Hepatocyte (in vitro differentiated cells): ENCODE data around the gene TOMM70. TPM values are rescaled to one million over a fixed set of nuclear protein-coding genes. Genes with fewer than 3 reads are reported as not detected.

Experiments
- DNase-seq: peaks from one replicate; pipeline ENCODE4 v3.0.0-alpha.2; 2016; ENCODE audit warnings: low spot score
- H2AFZ ChIP-seq: fragments of 200-600 bp; sonication (generic); 2 replicates; pipeline ENCODE4 v1.6.0; 2016; ENCODE audit warnings: antibody characterized with exemption, mild to moderate bottlenecking
- H3K27ac ChIP-seq: fragments of 200-600 bp; sonication (generic); 2 replicates; pipeline ENCODE4 v1.5.1; 2016; ENCODE audit warnings: mild to moderate bottlenecking
- H3K27me3 ChIP-seq: fragments of 200-600 bp; sonication (generic); 2 replicates; pipeline ENCODE4 v1.6.1; 2016
- H3K36me3 ChIP-seq: fragments of 200-600 bp; sonication (generic); replicated peaks from 2 replicates; pipeline ENCODE4 v1.5.1; 2016; ENCODE audit warnings: low read depth; ENCODE audit not compliant: insufficient read depth
- H3K4me1 ChIP-seq: fragments of 200-600 bp; sonication (generic); 2 replicates; pipeline ENCODE4 v1.5.1; 2016; ENCODE audit warnings: mild to moderate bottlenecking, moderate library complexity; ENCODE audit not compliant: insufficient read depth
- H3K4me2 ChIP-seq: fragments of 200-600 bp; sonication (generic); 2 replicates; pipeline ENCODE4 v1.6.0; 2016
- H3K4me3 ChIP-seq: fragments of 200-600 bp; sonication (generic); 2 replicates; pipeline ENCODE4 v1.5.1; 2016; ENCODE audit warnings: mild to moderate bottlenecking
- H3K79me2 ChIP-seq: fragments of 200-600 bp; sonication (generic); 2 replicates; pipeline ENCODE4 v1.6.0; 2017; ENCODE audit warnings: mild to moderate bottlenecking
- H3K9me2 ChIP-seq: fragments of 200-600 bp; sonication (generic); replicated peaks from 2 replicates; pipeline ENCODE4 v1.6.0; 2017; ENCODE audit warnings: mild to moderate bottlenecking; ENCODE audit not compliant: insufficient read depth
- H3K9me3 ChIP-seq: fragments of 200-600 bp; sonication (generic); 2 replicates; pipeline ENCODE4 v1.5.1; 2016; ENCODE audit warnings: low read depth, mild to moderate bottlenecking
- H4K20me1 ChIP-seq: fragments of 200-600 bp; sonication (generic); 2 replicates; pipeline ENCODE4 v1.6.0; 2016; ENCODE audit warnings: mild to moderate bottlenecking; ENCODE audit not compliant: insufficient read depth, poor library complexity, severe bottlenecking
- CTCF ChIP-seq: fragments of 200-600 bp; sonication (generic); IDR thresholded peaks from 2 replicates; pipeline ENCODE4 v1.5.1; 2016; ENCODE audit warnings: antibody characterized with exemption, mild to moderate bottlenecking; ENCODE audit not compliant: poor library complexity
- EZH2 ChIP-seq: fragments of 200-600 bp; sonication (generic); IDR thresholded peaks from 2 replicates; pipeline ENCODE4 v1.6.1; 2016; ENCODE audit warnings: antibody characterized with exemption, mild to moderate bottlenecking, borderline replicate concordance
- EZH2phosphoT487 ChIP-seq: fragments of 200-600 bp; sonication (generic); IDR thresholded peaks from one replicate; pipeline ENCODE4 v1.6.1; 2018; ENCODE audit warnings: antibody characterized with exemption, mild to moderate bottlenecking, low read depth, moderate library complexity; ENCODE audit not compliant: unreplicated experiment, severe bottlenecking
- WGBS: methylation state at CpG from one replicate; pipeline ENCODE4 v1.1.6; 2016; ENCODE audit warnings: low lambda C conversion rate; ENCODE audit errors: missing lambda C conversion rate; 5-methylcytosine and 5-hydroxymethylcytosine counted together
- polyA plus RNA-seq: library from polyadenylated mRNA; unstranded; fragments of >200 nt; fragmentation: Nextera tagmentation; extraction: Ambion mirVana; gene quantifications from 2 replicates; pipeline ENCODE4 v1.2.1, GENCODE V29; 2016
- total RNA-seq: library from RNA; depleted of rRNA; stranded (reverse); fragments of >200 nt; gene quantifications from 2 replicates; pipeline ENCODE4 v1.2.3, GENCODE V29; 2014

The TOMM70 gene
- total and polyA plus RNA-seq, 2 experiments from 2014 or later = 23.2 to 75.7 TPM

GRCh38 chr3:100396967-100397366 lies 3.9 kb downstream of the TOMM70 start:
- Histone ChIP-seq H3K27me3 (no peaks in the 10 kb centered on the region), H3K79me2 (peaks cover 89% of the 10 kb centered on the region), H3K36me3 (no peaks in the 10 kb centered on the region), H3K4me2 (no peak overlapping the region), H3K27ac (no peak overlapping the region), H4K20me1 (peaks cover 26% of the 10 kb centered on the region), H2AFZ (no peak overlapping the region), H3K4me3 (no peak overlapping the region), H3K9me2 (no peaks in the 10 kb centered on the region), H3K9me3 (no peaks in the 10 kb centered on the region), H3K4me1 (peaks cover 19% of the 10 kb centered on the region)
- TF ChIP-seq EZH2phosphoT487 (no peak), CTCF (no peak), EZH2 (no peak)
- 87% methylated on average over 2 of the region's 2 CpGs for WGBS
- no peak for DNase-seq

- Histone ChIP-seq H3K27ac (peak overlapping the region; percentile 43), H3K27me3 (no peaks in the 10 kb centered on the region), H3K36me3 (no peaks in the 10 kb centered on the region), H3K79me2 (peaks cover 99% of the 10 kb centered on the region), H3K9me2 (no peaks in the 10 kb centered on the region), H2AFZ (no peak overlapping the region), H3K4me3 (no peak overlapping the region), H3K4me2 (peak overlapping the region; percentile 39), H4K20me1 (peaks cover 26% of the 10 kb centered on the region), H3K9me3 (no peaks in the 10 kb centered on the region), H3K4me1 (peaks cover 19% of the 10 kb centered on the region)
- WGBS = 84% methylated on average over 2 of the region's 2 CpGs
- TF ChIP-seq CTCF (no peak), EZH2 (no peak), EZH2phosphoT487 (no peak)
- DNase-seq = peak; percentile 34
Measured at GRCh38 chr3:100395679-100396431, 5.0 kb downstream of the TOMM70 start.

GRCh38 chr3:100389025-100389424 lies 11.9 kb downstream of the TOMM70 start:
- no peaks in the 10 kb centered on the region for H3K36me3 ChIP-seq
- H3K4me2 ChIP-seq = no peak overlapping the region
- TF ChIP-seq CTCF (no peak), EZH2 (no peak), EZH2phosphoT487 (no peak)
- DNase-seq = no peak
- H3K9me3 ChIP-seq = peaks cover 11% of the 10 kb centered on the region
- no peaks in the 10 kb centered on the region for H3K9me2 ChIP-seq
- no peaks in the 10 kb centered on the region for H3K27me3 ChIP-seq
- peaks cover 83% of the 10 kb centered on the region for H3K79me2 ChIP-seq
- H4K20me1 ChIP-seq = peaks cover 2% of the 10 kb centered on the region
- 100% methylated on average over 1 of the region's 1 CpG for WGBS
- H3K4me1 ChIP-seq = no peaks in the 10 kb centered on the region
- H3K27ac ChIP-seq = no peak overlapping the region
- H2AFZ ChIP-seq = no peak overlapping the region
- H3K4me3 ChIP-seq = no peak overlapping the region
